Measurements from ENCODE around the gene AQP1. TPM values are rescaled to one million over a fixed set of nuclear protein-coding genes. Genes with fewer than 3 reads are reported as not detected.
A peak's percentile ranks its signal among the peaks of the same experiment; 100 is the strongest.

AQP1 gene
- polyA plus RNA-seq, 2 of the 4 experiments (the other 2 are of a cell fraction): 0.49 to 0.58 TPM

DNA sequence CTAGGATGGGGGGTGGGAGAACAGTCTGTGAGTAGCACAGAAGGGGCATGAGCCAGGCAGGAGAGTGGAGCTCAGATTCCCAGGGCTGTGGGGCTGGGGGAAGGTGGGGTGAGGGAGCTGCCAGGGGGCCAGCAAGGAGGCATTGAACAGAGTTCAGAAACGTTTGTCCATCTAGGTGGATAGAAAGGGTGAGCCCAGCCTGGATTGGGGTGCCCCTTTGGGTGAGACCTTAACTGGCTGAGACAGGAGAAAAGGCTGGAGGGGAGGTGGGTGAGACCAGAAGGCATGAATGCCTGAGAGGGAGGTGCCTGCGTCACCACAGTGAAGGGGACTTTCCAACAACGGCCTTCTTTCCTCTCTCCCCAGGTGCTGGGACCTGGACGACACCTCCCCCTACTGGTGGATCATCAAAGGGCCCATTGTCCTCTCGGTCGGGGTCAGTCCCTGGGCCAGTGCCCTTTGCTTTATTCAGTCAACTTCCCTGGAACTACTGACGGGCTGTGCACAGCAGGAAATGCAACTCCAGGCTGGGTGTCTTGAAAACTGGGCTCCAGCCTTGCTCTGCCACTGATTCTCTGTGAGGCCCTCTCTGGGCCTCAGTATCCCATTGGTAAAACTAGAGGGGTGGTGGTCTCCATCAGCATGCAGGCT, 63.1 kb downstream of the AQP1 start:
- H3K4me2 ChIP-seq: no peak overlapping the region
- no peaks in the 10 kb centered on the region for H3K9me3 ChIP-seq
- DNase-seq (ENCODE audit: low read depth in 1 of 2, low spot score in 1 of 2) (peak; percentile 57 to 72), ATAC-seq (peak; percentile 67 to 89; a peak in 4 of 6 replicates), FAIRE-seq (no peak)
- 5% methylated on average over 6 of the region's 7 CpGs for WGBS (ENCODE audit: missing lambda C conversion rate)
- POLR2A ChIA-PET: no interaction called here
- H3K4me1 ChIP-seq: 0 out of 3 replicates have a peak, but pooled peaks cover 5% of the 10 kb centered on the region
- H3K27ac ChIP-seq: peak overlapping the region in 1 of 2 experiments; percentile 39; a peak in 1 of 6 replicates
- CTCF ChIA-PET: interaction anchor here (0.6 to 5.2 kb wide), 17 partner anchors 8 to 938 kb away, joined by 3 to 46 read pairs (median 4); partner anchors contain the start of gene GHRHR
- no peak for TF ChIP-seq CHD2 (IDR thresholded peaks at IDR 0.05; ENCODE audit: low read length, partially characterized antibody)
- TF ChIP-seq TP53 (CRISPR knock-in tag; IDR thresholded peaks at IDR 0.05): no peak
- TF ChIP-seq, protein P1, sequence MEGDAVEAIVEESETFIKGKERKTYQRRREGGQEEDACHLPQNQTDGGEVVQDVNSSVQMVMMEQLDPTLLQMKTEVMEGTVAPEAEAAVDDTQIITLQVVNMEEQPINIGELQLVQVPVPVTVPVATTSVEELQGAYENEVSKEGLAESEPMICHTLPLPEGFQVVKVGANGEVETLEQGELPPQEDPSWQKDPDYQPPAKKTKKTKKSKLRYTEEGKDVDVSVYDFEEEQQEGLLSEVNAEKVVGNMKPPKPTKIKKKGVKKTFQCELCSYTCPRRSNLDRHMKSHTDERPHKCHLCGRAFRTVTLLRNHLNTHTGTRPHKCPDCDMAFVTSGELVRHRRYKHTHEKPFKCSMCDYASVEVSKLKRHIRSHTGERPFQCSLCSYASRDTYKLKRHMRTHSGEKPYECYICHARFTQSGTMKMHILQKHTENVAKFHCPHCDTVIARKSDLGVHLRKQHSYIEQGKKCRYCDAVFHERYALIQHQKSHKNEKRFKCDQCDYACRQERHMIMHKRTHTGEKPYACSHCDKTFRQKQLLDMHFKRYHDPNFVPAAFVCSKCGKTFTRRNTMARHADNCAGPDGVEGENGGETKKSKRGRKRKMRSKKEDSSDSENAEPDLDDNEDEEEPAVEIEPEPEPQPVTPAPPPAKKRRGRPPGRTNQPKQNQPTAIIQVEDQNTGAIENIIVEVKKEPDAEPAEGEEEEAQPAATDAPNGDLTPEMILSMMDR (IDR thresholded peaks at IDR 0.05): peak; percentile 43
- TF ChIP-seq SMC3 (IDR thresholded peaks at IDR 0.05): peak; percentile 21; the same call in 1 of the 3 replicates
- peak; percentile 39 to 64; a peak in 4 of 5 replicates for TF ChIP-seq RAD21 (conservative IDR thresholded peaks at IDR 0.05 in 1 of 2, IDR thresholded peaks at IDR 0.05 in 1 of 2)
- H3K4me3 ChIP-seq: no peak overlapping the region

Other genes with a start within 250 kb of the AQP1 start
- gene CRHR2, start 229.4 kb upstream of the AQP1 start, polyA plus RNA-seq (2011; rRNA removed): not detected in 2 replicates
- not detected in 3 replicates for gene CRHR2, start 229.4 kb upstream of the AQP1 start, polyA plus RNA-seq (2017; fragmentation: RNase III; extraction: RNeasy Plus Mini Kit Qiagen cat#74134 plus additional on column Dnase treatment)
- not detected in 2 replicates for gene INMT, start 159.7 kb upstream of the AQP1 start, polyA plus RNA-seq (2011; rRNA removed)
- gene INMT, start 159.7 kb upstream of the AQP1 start, polyA plus RNA-seq (2017; fragmentation: RNase III; extraction: RNeasy Plus Mini Kit Qiagen cat#74134 plus additional on column Dnase treatment): 0.03 TPM in 1 of 3 replicates, not detected in the others
- gene MINDY4, start 140.4 kb upstream of the AQP1 start, polyA plus RNA-seq (2011; rRNA removed): 1.8 and 2.9 TPM in 2 replicates
- 3.6 TPM in 3 replicates for gene MINDY4, start 140.4 kb upstream of the AQP1 start, polyA plus RNA-seq (2017; fragmentation: RNase III; extraction: RNeasy Plus Mini Kit Qiagen cat#74134 plus additional on column Dnase treatment)
- not detected in 2 replicates for gene GHRHR, start 52.1 kb downstream of the AQP1 start, polyA plus RNA-seq (2011; rRNA removed)
- not detected in 3 replicates for gene GHRHR, start 52.1 kb downstream of the AQP1 start, polyA plus RNA-seq (2017; fragmentation: RNase III; extraction: RNeasy Plus Mini Kit Qiagen cat#74134 plus additional on column Dnase treatment)
- gene ADCYAP1R1, start 140.5 kb downstream of the AQP1 start, polyA plus RNA-seq (2011; rRNA removed): 0.03 TPM in 1 of 2 replicates, not detected in the other
- 0.01 TPM in 1 of 3 replicates, not detected in the others for gene ADCYAP1R1, start 140.5 kb downstream of the AQP1 start, polyA plus RNA-seq (2017; fragmentation: RNase III; extraction: RNeasy Plus Mini Kit Qiagen cat#74134 plus additional on column Dnase treatment)

Measured in A549 (cell line).